ENCODE results near the gene GTF2H4.

Gene GTF2H4

DNA sequence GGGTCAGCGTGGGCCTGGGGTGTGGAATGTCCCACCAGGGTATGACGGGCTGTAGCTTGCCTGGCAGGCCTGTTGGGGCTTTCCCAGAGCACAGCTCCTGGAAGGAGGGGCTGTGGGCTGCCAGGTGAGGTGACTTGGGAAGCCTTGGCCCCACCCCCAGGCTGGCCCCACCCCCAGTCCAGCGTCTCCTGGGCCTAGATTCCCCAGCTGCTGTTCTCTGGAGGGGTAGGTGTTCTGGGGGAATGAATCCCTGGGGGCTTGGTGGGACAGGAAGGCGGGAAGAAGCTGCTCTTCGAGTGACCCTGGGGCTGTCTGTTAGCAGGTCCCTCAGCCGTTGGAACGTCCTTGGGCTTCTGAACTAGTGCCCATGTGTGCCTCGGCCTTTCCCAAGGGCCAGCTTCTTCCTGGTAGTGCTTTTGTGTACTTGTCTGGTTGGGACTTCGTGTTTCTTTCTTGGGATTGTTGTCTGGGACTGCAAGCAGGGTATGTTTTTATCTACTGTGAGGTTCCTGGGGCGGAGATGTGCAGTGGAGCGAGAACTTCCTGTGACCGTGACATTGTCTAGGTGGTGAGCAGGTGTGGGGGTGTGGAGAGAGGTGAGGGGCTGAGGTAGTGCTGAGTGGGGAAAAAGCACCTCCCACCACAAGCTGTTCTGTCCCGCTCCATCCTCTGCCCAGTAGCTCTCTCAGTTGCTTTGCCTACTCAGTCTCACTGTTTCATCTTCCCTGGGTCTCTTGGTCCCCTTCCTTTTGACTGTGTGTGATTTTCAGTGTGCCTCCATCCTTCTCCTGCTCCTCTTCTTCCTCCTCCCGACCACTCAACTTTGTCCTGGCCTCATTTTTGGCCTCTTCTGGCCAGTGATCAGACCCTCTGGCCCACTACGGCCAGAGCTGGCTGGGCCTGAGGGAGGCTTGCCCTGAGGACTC, 25.0 kb upstream of the GTF2H4 start:
- DNase-seq = no peak
- no peak for ATAC-seq

DNA sequence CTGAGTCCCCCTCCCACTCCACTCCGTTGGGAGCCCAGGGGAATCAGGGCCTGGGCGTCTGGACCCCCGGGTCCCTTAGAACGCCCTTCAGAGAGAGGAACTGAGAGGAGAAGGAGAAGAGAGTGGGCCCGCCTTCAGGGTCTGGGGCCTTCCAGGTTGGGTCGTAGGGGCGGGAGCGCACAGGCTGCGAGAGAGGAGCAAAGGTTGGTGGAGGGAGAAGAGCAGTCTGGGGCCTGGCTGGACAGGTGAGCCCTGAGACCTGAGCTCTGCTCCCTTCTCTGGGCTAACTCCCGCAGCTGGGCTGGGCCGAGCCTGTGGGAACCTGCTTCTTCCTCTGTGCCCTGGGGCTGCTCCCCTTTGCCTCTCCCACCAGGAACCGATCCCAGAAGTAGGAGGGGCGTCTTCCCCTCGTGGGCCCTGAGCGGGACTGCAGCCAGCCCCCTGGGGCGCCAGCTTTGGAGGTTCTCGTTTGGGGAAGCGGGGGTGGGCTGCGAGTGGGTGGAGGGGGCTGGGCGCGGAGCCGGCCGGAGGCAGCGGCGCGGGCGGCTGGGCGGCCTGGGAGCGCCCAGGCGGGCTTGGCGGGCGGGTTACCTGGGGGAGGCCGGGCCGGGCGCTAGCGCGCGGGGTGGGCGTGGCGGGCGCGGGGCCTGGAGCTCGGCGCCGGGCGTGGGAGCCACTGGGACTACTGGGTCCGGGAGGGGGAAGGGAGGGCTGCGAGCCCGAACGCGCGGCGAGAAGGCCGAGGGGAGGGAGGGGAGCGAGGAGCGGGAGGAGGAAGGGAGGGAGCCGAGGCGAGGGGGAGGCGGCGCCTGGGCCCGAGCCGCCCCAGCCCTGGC, 24.1 kb upstream of the GTF2H4 start, which contains the start of gene DDR1:
TSS of gene DDR1 (plus strand) at position 835 of the 836 bp plus-strand sequence. CDS start 4,211 bp downstream, outside the sequence.
- ATAC-seq = peak; percentile 58
- peak; percentile 66 for DNase-seq

DNA sequence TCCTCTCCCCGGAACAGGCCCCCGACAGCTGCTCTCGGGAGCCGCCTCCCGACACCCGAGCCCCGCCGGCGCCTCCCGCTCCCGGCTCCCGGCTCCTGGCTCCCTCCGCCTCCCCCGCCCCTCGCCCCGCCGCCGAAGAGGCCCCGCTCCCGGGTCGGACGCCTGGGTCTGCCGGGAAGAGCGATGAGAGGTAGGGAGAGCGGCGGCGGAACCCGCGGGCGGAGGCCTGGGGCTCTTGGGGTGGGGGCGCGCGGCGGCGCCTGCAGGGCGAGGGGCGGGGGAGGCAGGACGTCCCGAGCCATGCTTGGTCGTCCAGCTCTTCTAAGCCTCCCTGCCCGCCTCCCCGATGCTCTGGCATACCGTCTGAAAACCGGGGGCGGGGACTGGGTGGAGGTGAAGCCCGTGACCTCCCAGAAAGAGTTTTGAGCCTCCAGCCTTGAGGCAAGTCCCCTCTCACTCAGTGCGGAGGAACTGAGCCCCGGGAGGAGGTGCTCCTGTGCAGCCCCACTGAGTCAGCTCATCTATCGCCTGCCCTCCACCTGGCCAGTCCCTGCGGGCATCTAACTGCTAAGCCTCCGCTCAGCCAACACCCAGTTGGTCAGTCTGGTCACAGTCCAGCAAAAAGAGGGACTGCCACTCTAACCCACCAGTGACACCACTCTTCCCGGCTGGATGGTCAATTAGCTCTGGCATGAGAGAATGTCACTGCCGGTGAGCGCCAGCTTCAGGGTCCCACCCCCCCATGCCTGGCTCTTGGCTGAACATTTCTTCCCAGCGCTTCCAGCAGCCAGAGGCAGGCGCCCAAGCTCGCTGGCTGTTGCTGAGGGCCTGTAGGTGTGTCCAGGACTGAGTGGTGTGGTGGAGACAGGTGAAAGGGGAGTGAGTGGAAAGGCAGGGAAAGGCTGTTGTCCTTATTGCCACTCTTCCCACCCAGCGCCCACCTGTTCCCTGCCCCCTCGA, 23.2 kb upstream of the GTF2H4 start:
- peak; percentile 71 for DNase-seq
- peak; percentile 61 for ATAC-seq

DNA sequence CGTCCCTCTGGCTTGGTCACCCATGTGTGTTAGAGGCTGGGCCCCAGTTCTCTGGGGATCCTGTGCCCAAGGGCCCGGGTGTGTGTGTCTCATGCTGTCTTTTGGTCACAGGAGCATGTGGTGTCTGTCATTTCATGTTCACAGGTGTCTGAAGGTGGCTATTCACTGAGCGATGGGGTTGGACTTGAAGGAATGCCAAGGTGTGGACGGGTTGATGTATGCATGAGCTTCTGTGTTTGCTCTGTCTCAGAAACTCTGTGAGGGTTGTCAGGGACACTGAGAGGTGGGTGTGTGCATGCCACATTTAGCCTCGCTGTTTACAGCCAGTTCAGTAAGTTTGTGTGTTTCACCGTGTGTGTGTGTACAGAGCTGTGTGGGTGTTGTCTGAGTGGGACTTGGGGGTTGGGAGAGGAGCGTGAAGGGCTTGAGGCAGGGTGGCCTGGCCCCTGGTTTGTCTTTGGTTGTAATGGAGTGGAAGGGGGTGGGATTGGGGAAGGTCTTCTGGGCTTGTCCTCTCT, 22.5 kb upstream of the GTF2H4 start:
- no peak for ATAC-seq
- DNase-seq = no peak

DNA sequence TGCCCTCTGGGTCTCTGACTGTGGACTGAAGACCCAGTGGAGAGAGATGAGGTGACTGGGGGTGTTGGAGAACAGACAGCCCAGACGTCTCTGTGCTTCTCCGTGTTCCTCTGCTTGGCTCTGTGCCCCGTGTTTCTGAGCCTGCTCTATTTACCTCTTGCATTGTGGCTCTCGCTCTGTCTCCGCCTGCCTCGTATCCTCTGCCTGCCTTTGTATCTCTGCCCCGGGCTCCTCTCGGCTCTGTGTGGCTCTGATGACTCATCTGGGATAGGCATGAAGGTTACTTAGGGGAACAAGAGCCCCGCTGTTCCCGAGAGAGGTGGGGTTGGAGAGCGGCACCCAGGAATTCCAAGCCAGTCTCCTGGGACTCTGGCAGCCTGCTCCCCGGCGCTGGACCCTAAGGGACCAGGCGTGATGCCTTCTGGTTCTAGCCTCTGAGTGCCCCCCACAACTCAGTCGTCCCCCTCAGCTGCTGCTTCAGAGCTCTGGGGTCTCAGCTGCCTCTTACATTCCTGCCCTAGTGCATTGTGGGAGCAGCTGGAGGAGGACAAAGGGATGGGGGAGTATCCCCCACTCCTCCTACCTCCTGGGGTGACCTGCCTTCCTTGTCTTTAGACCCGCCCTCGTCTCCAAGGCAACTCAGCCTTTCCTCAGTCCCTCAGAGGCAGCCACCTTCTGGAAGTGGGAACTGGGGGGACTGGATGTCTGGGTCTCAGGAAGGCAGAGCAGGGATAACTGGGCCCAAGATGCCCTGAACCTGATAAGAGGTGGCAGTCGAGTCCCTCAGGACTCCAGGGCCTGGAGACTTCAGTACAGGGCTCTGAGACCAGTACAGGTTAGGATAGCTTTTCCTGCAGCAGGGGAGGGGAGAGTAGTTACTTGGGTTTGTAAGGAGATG, 21.8 kb upstream of the GTF2H4 start:
- DNase-seq (no peak), ATAC-seq (peak; percentile 29)

DNA sequence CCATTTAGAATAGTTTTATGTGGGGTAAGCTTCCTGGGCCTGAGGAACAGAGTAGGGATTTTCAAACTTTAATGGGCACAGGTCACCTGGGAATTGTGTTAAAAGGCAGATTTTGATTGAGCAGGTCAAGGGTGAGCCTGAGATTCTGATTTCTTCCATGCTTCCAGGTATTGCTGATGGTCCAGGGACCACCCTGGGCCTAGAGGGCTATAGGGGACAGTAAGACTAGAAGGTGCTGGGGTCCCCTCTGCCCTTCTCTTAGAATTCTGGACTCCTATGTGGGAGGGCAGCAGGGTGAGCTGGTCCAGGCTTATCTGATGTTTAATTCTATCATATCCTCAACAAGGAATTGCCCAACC, 21.1 kb upstream of the GTF2H4 start:
- ATAC-seq (no peak), DNase-seq (no peak)

DNA sequence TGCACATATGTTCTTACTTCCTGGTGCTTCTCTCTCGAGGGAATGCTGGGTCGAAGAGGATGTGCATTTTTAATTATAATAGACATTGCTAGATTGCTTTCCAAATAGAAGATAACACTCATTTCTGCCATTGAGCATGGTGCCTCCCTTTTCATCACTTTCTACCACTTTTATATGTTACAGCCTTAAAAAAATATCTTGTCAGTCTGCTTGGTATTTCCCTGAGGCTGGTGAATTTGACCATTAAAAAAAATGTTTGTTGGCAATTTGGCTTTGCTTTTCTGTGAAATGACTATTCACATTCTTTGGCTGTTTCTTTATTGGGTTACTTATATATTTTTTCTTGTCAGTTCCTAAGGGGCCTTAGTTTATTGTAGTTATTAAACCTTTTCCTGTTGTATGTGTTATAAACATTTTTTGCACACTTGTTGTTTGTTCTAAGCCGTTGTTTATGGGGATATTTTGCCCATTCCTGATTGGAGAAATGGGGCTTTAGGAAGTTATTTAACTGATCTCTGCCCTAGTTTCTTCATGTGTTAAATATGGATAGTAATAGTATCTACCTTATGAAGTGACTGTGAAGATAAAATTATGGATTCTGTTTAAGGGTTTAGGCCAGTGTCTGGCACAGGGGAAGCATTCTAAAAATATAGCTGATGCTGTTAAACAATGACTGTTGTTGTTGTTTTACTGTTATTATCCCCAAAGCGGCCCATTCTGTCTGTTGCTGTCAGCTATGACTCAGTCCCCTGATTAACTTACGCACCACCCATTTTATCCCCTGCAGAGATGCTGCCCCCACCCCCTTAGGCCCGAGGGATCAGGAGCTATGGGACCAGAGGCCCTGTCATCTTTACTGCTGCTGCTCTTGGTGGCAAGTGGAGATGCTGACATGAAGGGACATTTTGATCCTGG, 19.8 kb upstream of the GTF2H4 start:
- ATAC-seq = no peak
- no peak for DNase-seq

DNA sequence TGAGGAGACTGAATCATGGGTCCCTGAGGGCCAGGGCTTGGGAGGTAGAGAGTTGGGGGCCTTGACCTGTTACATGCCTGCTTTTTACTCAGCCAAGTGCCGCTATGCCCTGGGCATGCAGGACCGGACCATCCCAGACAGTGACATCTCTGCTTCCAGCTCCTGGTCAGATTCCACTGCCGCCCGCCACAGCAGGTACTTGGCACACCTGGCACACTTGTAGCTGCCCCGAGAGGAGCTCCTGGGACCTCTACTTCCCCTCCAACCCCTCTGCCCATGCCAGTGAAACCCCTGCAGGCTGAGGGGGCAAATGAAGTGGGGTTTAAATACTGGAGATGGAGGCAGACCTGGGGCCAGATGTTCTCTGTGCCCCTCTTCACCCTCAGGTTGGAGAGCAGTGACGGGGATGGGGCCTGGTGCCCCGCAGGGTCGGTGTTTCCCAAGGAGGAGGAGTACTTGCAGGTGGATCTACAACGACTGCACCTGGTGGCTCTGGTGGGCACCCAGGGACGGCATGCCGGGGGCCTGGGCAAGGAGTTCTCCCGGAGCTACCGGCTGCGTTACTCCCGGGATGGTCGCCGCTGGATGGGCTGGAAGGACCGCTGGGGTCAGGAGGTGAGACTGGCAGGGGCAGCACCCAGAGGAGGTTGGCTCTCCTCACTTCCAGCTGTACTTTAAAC, 19.1 kb upstream of the GTF2H4 start:
- no peak for ATAC-seq
- DNase-seq = no peak

DNA sequence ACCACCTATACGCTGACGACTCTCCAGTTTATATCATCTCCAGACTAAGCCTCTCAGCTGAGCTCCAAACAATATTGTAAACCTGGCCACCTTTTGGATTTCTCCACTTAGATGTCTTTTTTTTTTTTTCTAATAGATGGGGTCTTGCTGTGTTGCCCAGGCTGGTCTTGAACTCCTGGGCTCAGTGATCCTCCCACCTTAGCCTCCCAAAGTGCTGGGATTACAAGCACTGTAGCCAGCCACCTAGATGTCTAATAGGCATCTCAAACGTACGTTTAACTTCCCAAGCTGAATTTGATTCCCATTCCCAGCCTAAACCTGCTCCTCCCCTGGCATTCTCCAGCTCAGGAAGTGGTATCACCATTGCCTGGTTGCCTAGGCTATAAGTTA, 18.5 kb upstream of the GTF2H4 start:
- ATAC-seq (no peak), DNase-seq (no peak)

DNA sequence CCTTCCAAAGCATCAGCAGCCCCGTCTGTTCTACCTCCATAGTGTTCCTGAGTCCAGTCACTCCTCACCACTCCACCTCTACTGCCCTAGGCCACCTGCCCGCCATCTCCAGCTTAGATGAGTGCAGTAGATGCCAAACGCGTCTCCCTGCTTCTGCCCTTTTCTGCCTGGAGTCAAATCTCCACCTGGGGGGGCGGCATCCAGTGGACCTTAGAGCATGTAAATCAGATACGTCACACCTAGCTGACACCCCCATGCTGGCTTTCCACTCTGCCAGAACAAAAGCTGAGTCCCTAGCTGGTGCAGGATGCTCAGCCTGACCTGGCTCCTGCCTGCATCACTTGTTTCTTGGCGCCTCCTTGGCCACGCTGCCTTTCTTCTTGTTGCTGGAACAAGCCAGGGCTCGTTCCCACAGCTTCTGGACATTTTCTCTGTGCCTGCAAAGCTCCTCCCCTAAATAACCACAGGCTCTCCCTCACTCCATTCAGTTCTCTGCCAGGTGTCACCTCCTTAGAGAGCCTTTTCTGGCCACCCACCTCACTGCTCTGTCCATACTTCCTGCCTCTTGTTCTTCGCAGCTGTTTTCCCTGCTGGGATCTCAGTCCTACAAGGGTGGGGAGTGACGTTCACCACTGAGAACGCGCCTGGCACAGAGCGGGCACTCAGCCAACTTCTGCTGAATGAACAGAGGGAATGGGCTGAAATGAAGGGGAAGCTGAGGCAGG, 17.9 kb upstream of the GTF2H4 start:
- DNase-seq (no peak), ATAC-seq (no peak)

DNA sequence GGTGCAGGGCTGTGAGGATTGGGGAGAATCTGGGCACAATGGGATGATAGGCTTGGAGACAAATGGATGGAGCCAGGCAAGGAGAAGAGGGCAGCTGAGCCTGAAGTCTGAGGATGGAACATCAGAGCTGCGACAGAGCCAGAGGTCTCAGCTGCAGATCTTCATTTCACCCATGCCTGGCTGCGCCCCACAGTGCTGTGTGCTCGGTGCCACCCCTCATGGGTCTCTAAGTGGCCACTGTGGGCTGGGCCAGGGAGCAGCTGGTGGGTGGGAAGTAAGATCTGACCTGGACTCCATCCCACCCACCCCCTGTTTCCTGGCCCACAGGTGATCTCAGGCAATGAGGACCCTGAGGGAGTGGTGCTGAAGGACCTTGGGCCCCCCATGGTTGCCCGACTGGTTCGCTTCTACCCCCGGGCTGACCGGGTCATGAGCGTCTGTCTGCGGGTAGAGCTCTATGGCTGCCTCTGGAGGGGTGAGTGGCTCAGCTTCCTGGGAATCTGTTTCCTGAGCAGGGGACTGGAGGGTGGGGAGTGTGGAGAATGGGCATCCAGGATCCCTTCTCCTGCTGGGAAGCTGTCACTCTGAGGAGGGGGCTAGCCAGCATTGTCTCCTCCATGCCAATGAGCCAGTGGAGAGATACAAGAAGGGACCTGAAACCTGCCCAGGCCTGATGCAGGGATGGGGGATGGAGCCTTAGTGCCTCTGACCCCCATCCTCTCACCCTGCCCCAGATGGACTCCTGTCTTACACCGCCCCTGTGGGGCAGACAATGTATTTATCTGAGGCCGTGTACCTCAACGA, 17.2 kb upstream of the GTF2H4 start:
- no peak for ATAC-seq
- no peak for DNase-seq

DNA sequence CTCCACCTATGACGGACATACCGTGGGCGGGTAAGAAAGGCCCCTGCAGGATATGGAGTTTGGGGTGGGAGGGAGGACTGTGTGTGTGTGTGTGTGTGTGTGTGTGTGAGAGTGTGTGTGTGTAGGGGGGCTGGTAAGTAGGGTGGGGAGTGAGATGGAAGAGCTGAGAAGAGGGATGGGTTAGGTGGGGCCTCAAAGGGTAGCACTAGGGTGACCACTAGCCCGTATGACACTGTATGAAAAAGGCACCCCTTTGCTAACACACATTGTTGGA, 16.6 kb upstream of the GTF2H4 start:
- DNase-seq = no peak
- no peak for ATAC-seq

DNA sequence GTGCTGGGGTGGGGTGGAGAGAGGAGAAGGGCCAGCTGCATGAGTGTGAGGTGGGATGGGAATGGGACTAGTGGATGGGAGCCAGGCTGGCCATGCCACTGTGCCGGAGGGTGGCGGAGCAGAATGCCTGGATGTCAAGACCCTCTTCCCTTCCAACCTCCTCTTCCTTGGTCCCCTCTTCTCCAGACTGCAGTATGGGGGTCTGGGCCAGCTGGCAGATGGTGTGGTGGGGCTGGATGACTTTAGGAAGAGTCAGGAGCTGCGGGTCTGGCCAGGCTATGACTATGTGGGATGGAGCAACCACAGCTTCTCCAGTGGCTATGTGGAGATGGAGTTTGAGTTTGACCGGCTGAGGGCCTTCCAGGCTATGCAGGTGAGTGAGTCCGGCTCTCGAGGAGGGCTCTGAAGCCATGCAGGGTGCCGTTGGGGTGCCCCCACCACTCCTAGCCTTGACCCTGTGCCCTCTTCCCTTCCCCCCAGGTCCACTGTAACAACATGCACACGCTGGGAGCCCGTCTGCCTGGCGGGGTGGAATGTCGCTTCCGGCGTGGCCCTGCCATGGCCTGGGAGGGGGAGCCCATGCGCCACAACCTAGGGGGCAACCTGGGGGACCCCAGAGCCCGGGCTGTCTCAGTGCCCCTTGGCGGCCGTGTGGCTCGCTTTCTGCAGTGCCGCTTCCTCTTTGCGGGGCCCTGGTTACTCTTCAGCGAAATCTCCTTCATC, 16.0 kb upstream of the GTF2H4 start:
- DNase-seq = no peak
- no peak for ATAC-seq

DNA sequence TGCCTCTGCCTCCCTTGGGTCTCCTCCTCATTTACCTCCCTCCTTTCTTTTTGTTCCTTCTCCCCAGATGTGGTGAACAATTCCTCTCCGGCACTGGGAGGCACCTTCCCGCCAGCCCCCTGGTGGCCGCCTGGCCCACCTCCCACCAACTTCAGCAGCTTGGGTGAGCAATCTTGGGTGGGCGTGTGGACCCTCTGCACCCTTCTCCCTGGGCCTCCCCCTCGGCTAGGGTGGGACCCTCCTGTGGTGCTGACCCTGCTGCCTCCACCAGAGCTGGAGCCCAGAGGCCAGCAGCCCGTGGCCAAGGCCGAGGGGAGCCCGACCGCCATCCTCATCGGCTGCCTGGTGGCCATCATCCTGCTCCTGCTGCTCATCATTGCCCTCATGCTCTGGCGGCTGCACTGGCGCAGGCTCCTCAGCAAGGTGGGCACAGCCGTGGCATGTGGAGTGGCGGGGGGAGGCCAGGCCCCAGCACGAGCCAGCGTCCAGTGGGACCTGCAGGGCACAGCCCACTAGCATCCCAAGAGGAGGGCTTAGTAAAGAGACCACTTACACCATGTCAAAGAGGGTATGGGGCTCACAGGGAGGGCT, 14.9 kb upstream of the GTF2H4 start:
- ATAC-seq (no peak), DNase-seq (no peak)

DNA sequence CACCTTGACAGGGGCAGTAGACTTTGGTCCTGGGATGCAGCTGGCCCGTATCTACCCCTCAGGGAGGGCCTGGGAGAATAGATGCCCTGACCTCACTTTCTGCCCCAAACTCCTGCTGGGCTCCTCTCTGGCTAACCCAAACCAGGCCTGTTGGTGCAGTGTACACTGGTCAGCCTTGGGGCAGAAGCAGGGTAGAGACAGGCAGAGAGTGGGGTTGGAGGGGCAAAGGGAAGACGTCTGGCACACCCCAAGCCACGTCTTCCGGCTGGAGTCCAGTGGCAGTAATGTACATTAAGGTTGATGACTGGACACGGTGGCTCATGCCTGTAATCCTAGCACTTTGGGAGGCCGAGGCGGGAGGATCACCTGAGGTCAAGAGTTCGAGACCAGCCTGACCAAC, 14.3 kb upstream of the GTF2H4 start:
- ATAC-seq (no peak), DNase-seq (no peak)

DNA sequence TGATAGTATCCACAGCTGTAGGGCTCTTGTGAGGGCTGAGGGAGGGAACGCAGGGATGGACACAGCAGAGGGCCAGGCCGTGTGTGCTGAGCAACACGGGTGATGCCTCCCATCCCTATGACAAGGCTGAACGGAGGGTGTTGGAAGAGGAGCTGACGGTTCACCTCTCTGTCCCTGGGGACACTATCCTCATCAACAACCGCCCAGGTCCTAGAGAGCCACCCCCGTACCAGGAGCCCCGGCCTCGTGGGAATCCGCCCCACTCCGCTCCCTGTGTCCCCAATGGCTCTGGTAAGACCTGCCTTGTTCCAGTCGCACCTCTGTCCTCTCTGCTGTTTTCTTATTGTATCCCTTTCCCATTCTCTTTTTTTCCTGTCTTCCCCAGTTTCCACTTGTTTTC, 13.6 kb upstream of the GTF2H4 start:
- DNase-seq (no peak), ATAC-seq (no peak)

DNA sequence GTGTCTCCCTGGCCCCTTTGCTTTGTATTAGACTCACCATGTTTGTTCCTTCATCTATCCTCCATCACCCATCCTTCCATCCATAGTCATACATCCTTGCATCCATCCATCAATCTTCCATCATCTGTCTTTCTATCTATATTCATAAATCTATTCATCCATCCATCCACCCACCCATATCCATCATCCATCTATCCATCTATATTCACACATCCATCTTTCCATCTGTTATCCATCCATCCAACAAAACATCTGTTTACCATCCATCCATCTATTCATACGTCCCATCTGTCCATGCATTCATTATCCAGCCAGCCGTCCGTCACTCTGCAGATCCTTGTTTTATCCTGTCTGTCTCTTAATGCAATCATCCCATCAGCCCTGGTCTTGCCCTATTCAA, 13.1 kb upstream of the GTF2H4 start:
- ATAC-seq = no peak
- DNase-seq = no peak

Data from stimulated activated naive CD8-positive, alpha-beta T cell treated with anti-CD3 and anti-CD28 coated beads, Interleukin-15, Interleukin-2, amounts not matched to agents 100 U/mL and 50 U/mL, for 24 hours (primary cell).